GM19351 (cell line): ENCODE measurements around the gene GSTO2.

ENCODE experiments used
- ATAC-seq: cut with Tn5 transposase; IDR thresholded peaks from one replicate; pipeline ENCODE4 v1.9.1; 2021; ENCODE audit warnings: mild to moderate bottlenecking, moderate library complexity; ENCODE audit not compliant: unreplicated experiment

GSTO2 gene

DNA sequence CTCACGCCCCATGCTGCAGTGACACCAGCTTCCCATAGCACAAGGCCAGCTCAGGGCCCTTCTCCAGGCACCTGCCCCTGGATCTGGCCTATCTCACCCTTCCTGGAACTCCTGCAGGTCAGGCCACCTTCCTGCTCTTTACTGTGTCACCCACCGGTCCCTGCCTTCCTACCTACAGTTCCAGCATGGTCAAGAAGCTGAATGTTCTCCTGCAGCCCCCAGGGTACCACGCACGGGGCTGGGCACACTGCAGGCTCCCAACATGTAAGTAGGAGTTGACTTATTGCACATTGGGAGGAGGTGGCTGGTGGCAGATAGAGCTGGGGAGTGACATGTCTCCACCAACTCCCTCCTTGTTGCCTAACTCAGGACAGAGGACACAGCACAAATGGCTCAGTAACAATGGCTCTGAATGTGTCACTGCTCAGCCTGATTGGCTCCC, 54.8 kb downstream of the GSTO2 start:
- no peak for ATAC-seq

GRCh38 chr10:104324221-104324686, 55.3 kb downstream of the GSTO2 start:
- no peak for ATAC-seq

DNA sequence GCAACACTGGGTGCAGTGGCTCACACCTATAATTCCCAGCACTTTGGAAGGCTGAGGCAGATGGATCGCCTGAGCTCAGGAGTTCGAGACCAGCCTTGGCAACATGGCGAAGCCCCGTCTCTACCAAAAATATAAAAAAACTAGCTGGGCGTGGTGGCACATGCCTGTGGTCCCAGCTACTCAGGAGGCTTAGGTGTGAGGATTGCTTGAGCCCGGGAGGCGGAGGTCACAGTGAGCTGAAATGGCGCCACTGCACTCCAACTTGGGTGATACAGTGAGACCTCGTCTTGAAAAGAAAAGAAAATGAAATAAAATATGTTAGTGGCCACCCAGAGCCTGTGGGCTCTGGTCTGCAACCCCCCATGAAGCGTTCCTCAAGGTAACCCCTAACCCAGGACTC, 55.9 kb downstream of the GSTO2 start:
- ATAC-seq = no peak

DNA sequence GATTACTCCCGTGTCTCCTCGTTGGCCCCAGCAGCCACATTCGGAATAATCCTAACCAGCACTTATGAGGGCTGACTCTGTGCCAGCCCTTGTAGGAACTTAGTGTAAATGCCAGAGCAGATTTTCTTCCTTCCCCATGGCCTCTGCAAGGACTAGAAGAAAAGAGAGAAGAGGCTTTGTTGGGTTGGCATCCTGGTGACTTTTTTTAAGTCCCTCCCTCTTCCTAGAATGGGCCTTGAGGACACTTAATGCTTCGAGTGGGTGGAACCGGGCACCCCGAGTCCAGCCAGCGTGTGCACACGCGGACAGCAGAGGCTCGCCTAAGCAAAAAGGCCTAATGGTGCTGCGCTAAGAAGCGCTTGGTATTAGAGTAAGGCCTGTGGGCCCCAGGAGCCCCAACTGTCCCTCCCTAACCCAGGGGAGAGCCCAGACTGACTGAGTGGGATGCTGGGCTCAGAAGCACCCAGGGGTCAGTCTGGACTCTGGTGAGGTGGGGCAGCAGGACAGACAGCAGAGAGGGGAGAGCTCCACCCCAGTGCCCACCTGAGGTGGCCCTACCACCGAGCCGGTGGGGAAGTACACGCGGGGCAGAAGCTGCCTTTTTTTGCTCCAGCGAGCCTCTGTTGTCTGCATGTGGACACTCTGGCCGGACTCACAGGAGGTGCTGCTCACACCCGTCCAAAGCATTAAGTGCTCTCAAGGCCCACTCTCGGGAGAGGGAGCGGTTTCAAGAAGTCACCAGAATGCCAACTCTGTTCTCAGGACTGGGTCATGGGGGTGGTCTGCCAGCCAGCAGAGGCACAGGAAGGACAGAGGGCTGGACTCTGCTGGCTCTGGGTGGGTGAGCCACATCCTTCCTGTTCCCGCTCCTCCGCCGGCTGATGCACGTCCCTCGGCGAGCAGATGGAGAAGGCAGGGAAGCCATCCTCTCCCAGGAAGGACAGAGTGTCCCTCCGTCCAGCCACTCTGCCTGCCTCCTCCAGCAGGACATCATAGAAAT, 56.8 kb downstream of the GSTO2 start:
- ATAC-seq = no peak

DNA sequence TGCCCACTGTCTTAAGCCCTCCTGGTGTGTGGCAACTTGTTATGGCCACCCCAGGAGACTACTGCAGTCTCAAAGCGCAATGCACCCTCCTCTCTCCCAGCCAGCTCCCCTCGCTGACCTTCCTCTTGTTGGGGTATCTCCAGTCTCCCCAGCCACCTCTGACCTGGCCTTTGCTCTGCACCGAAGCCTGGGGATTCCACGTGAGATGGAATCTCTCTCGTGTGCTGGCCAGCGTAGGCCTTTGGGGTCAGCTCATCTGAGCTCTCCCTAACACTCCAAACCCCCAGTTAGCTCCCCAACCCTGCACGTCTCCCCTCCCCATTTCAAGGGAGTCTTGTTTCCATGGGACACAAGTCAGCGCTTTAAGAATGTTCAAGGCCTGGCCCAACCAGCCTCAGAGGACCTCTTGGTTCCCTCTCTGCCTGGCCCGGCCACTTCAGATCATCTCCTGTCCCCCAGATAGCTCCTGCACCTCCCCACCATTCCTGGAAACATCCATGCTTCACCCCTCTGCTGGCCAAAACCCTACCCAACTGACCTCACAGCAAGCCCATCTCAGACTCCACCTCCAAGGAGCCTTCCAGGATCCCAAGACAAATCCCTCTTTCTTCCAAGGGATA, 58.1 kb downstream of the GSTO2 start:
- no peak for ATAC-seq

- no peak for ATAC-seq
Measured at GRCh38 chr10:104327745-104328645, 59.0 kb downstream of the GSTO2 start.

DNA sequence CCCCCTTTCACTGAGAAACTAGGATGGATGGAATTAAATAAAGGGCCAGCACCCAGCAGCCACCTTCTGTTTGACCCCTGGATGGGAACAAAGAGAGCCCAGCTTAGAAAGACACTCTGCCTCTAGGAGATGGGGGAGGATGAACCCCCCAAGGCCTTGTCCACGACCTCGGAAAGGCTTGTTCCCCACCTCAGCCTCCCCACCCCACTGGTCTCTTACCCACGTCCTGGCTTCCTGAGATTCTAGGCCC, 59.6 kb downstream of the GSTO2 start:
- no peak for ATAC-seq

DNA sequence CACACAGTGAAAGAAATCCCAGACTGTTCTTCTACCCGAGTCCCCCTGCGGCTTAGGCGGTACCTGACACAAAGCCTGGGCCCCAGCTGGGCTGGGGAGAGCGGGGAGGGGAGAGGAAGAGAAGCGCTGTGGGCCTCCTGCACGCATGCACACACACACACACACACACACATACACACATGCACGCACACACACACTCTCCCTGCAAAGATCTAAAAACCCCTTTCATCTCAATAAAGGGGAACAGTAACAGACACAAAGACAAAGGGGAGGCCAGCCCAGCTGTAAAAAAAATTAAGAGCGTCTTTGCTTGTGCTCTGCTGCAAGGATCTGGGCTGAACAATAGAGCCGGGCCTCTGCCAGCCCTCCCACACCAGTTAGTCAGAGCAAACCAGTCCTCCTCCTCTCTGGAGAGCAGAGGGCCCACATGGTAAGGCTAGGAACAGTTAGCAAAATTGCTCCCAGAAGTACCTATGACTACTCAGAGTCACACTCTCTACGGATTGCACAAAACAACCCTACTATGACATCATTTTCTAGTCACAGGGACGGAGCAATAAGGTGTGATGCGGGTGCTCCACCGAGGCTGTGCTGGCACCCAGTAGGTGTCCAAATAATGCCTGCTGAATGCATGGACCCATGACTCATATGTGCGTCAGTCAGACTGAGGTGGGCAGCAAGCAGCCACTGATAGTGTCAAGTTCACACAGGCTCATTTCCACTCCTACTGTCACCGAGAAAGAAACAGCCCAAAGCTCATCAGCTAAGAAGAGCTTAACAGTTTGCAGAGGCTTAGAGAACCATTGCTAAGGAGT, 60.1 kb downstream of the GSTO2 start:
- peak; percentile 48 for ATAC-seq

- ATAC-seq = no peak
Measured at GRCh38 chr10:104329735-104330134, 60.8 kb downstream of the GSTO2 start.

- no peak for ATAC-seq
Measured at GRCh38 chr10:104330168-104331110, 61.5 kb downstream of the GSTO2 start.

- no peak for ATAC-seq
Measured at GRCh38 chr10:104331208-104331838, 62.3 kb downstream of the GSTO2 start.

DNA sequence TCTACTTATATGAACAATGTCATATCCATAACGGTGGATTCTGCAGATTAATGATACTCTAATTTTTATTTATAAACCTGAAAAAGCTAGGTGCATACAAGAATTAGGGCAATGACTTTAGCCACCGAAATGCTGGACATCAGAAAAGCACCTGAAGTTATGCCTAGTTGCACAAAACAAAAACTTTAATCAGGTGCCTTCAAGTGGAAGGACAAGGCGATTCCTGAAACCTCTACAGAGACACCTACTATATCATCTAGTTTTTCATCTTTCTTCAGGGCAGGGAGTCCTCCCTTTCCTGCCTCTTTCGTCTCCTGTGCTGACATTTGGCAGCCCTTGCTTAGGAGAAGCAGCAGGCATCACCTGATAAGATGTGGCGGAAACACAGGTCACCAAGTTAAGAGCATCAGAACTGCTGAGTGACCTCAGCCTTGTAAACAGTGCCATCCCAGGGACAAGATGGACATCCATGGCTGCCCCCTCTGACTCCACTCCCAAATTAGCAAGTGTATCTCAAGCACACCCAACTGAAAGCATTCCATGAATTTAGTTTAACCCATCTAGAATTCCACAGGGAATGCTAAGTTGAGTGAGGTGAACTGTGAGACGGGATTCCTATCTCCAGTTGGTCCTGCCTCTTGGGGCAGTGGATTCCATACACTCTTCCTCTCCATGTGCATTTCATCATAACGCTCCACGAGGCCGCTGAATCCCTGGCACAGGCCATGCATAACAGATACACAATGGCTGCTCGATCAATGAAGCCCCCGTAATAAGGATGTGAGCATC, 63.5 kb downstream of the GSTO2 start:
- ATAC-seq = no peak

GRCh38 chr10:104333032-104333727, 64.2 kb downstream of the GSTO2 start:
- no peak for ATAC-seq

DNA sequence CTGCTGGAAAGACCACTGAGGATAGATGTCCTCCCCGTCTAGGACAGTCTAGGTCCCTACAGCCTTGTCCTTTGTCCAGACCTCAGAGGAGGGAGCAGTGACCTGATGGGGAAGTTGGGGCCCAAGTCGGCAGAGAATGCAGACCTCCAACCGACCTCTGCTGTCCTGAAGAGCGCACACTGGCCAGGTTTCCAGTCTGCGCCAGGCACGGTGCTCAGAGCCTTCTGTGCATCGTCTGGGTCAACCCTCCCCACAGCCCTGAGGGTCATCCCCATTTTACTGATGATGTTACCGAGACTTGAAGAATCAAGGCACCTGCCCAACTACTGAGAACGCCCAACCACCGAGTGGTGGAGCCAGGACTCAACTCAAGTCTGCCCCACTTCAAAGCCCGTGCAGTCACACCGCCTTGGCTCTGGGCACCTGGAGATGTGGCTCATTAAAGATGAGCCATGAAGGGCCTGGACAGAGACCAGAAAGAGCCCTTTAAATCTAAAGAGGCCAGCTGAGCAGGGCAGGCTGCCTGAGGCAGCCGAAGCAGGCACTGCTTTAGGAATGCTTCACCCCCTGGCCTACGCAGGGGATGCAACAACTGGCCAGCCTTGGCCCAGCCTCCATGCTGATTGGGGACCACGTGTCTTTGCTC, 64.9 kb downstream of the GSTO2 start:
- ATAC-seq = no peak

DNA sequence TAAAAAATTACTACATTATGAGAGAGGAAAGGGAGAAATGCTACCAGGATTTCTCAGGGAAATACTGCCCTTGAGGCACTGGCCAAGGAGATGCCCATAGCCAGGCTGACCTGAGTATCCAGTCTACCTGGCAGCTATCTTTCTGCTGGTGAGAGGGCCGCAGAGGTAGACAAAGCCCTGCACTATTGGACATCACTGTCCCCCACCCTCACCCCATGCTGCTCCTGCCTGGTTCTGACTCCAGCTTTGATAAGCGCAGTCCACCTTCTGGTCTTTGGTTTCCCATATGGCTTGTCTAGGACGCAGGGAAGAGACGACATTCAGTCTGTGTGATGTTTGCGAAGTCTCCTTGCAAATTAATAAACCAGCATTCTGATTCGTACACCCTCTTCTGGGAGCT, 65.6 kb downstream of the GSTO2 start:
- ATAC-seq = no peak

DNA sequence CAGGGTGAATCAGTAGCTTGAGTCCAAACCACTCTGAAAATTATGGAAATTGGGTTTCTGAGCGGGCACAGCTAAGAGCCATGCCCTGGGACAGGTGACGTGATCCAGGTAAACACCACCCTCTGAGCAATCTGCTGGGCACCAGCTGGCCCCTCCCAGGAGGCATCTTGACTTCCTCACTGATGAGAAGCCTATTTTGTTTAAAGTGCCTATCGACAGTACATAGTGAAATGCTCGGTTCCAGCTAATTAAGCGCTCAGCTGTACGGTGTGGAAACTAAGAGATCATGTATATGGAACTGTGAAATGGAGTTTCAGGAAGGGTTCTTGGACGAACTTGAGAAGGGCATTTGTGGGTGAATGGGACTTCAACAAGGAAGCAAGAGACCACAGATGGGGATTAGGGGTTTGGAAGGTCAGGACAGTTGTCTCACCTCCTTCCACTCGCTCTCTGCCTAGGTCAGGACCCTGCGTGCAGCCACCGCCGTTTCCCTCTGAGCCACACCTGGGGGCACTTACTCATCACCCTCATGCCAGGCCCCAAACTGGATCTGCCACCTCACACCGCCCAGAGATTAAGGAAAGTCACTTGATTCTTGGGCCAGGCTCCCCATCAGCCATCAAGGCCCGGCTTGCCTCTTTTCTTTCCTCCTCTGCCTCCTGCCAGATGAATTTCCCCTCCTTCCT, 66.1 kb downstream of the GSTO2 start:
- ATAC-seq = no peak
